B cell (primary cell): ENCODE results near the gene LTBP2. TPM values are rescaled to one million over a fixed set of nuclear protein-coding genes. Genes with fewer than 3 reads are reported as not detected.

Source experiments
- ATAC-seq: fragments of 200-7000 bp; cut with Tn5 transposase; one replicate; pipeline ENCODE4 v1.10.0; 2021; ENCODE audit warnings: low read depth, mild to moderate bottlenecking, moderate number of reproducible peaks, moderate library complexity
- CTCF ChIA-PET: fragments of 350-600 bp; sonication (Branson Sonifier 250); formaldehyde crosslinking; loops from one replicate; lab custom pipeline; 2021; ENCODE audit warnings: antibody characterized with exemption, inconsistent platforms; lab: Charles Lee
- POLR2A ChIA-PET: fragments of 350-600 bp; sonication (Branson Sonifier 250); formaldehyde crosslinking; loops from one replicate; lab custom pipeline; 2021; ENCODE audit warnings: antibody characterized with exemption; lab: Charles Lee
- DNase-seq: peaks from one replicate; pipeline ENCODE4 v3.0.0; 2013
- H2AFZ ChIP-seq: 2 replicates; pipeline ENCODE4 v1.6.1; 2012; ENCODE audit warnings: mild to moderate bottlenecking, low read depth, low read length; ENCODE audit not compliant: insufficient read depth, poor library complexity, severe bottlenecking
- H3K27ac ChIP-seq, 2 donors: 1 replicate in 1 of 2; 2 replicates in 1 of 2; pipeline ENCODE4 v1.5.1; 2012 to 2013; ENCODE audit warnings: low read length in 2 of 2, mild to moderate bottlenecking in 2 of 2, moderate library complexity in 1 of 2
- H3K27me3 ChIP-seq, 4 experiments: fragments of 200-600 bp in 1 of 4; sonication (generic) in 1 of 4; replicated peaks in 1 of 4; 1 replicate in 2 of 4; 2 replicates in 2 of 4; pipeline versions ENCODE4 v1.6.1 to v1.7.0; 2013 to 2016; ENCODE audit warnings: low read length in 3 of 4, mild to moderate bottlenecking in 2 of 4, mixed read lengths in 1 of 4, moderate library complexity in 1 of 4; ENCODE audit not compliant: insufficient read depth in 4 of 4, control insufficient read depth in 3 of 4; ENCODE audit errors: control extremely low read depth in 1 of 4
- H3K36me3 ChIP-seq, 2 experiments: replicated peaks in 1 of 2; 1 replicate in 1 of 2; 2 replicates in 1 of 2; pipeline versions ENCODE4 v1.6.1 to v1.7.1; 2013; ENCODE audit warnings: low read length in 1 of 2; ENCODE audit not compliant: insufficient read depth in 2 of 2, control insufficient read depth in 1 of 2; ENCODE audit errors: control extremely low read depth in 1 of 2, extremely low read depth in 1 of 2
- H3K4me1 ChIP-seq, 2 donors: fragments of 200-600 bp in 1 of 2; sonication (generic) in 1 of 2; 1 replicate in 1 of 2; 2 replicates in 1 of 2; pipeline versions ENCODE4 v1.5.1 to v1.6.1; 2013 to 2017; ENCODE audit warnings: low read length in 2 of 2; ENCODE audit not compliant: control insufficient read depth in 2 of 2, insufficient read depth in 2 of 2
- H3K4me2 ChIP-seq: replicated peaks from 2 replicates; pipeline ENCODE3; 2012; ENCODE audit warnings: mild to moderate bottlenecking, low read depth, low read length; ENCODE audit not compliant: poor library complexity, severe bottlenecking
- H3K4me3 ChIP-seq, 5 experiments: fragments of 200-600 bp in 1 of 5; sonication (generic) in 1 of 5; 1 replicate in 3 of 5; 2 replicates in 2 of 5; pipeline versions ENCODE4 v1.5.1 to v1.7.0; 2011 to 2016; ENCODE audit warnings: low read length in 4 of 5, mild to moderate bottlenecking in 4 of 5, low read depth in 2 of 5, control low read depth in 1 of 5, moderate library complexity in 1 of 5; ENCODE audit not compliant: insufficient read depth in 1 of 5; ENCODE audit errors: control extremely low read depth in 1 of 5, extremely low read depth in 1 of 5
- H3K79me2 ChIP-seq: fragments of 200-600 bp; sonication (generic); one replicate; pipeline ENCODE4 v1.6.0; 2016; ENCODE audit warnings: low read length; ENCODE audit not compliant: control insufficient read depth, insufficient read depth
- H3K9ac ChIP-seq: fragments of 200-600 bp; sonication (generic); 2 replicates; pipeline ENCODE4 v1.6.1; 2017; ENCODE audit warnings: mild to moderate bottlenecking, low read length, moderate library complexity
- H3K9me3 ChIP-seq, 3 donors: one replicate each; pipeline versions ENCODE4 v1.6.1 to v1.7.1; 2013; ENCODE audit warnings: low read length in 2 of 3; ENCODE audit not compliant: control insufficient read depth in 2 of 3, insufficient read depth in 1 of 3; ENCODE audit errors: control extremely low read depth in 1 of 3
- H4K20me1 ChIP-seq: 2 replicates; pipeline ENCODE4 v1.6.0; 2012; ENCODE audit warnings: mild to moderate bottlenecking, low read length; ENCODE audit not compliant: insufficient read depth, control insufficient read depth, poor library complexity, severe bottlenecking
- H3K27ac Mint-ChIP-seq: one replicate; pipeline ENCODE4 v1.8.0; 2021; ENCODE audit warnings: mixed read lengths
- H3K27me3 Mint-ChIP-seq: one replicate; pipeline ENCODE4 v1.8.0; 2021; ENCODE audit warnings: mixed read lengths
- H3K4me1 Mint-ChIP-seq: one replicate; pipeline ENCODE4 v1.8.0; 2021; ENCODE audit warnings: mixed read lengths
- H3K4me3 Mint-ChIP-seq: one replicate; pipeline ENCODE4 v1.8.0; 2021; ENCODE audit warnings: mixed read lengths
- H3K9me3 Mint-ChIP-seq: one replicate; pipeline ENCODE4 v1.8.0; 2022; ENCODE audit warnings: mixed read lengths; ENCODE audit not compliant: insufficient read depth
- EZH2 ChIP-seq: IDR thresholded peaks from 2 replicates; pipeline ENCODE4 v1.6.1; 2012; ENCODE audit warnings: borderline replicate concordance, low read depth, mild to moderate bottlenecking, moderate library complexity, low read length; ENCODE audit not compliant: insufficient read depth, poor library complexity, severe bottlenecking
- WGBS: methylation state at CpG from one replicate; pipeline ENCODE4 v1.1.5; 2013; ENCODE audit warnings: missing lambda C conversion rate; ENCODE audit not compliant: insufficient coverage; 5-methylcytosine and 5-hydroxymethylcytosine counted together
- intact Hi-C: fragments of 100-400 bp; cut with micrococcal nuclease; formaldehyde crosslinking; loops from one replicate; pipeline ENCODE4 v1.10.0; 2022
- polyA plus RNA-seq: library from polyadenylated mRNA; depleted of rRNA; stranded (reverse); fragments of >200 nt; gene quantifications from 2 replicates; pipeline ENCODE4 v1.2.3, GENCODE V29; 2012
- total RNA-seq, 2 donors: library from RNA; stranded (reverse); fragments of 120-200 nt in 1 of 2; gene quantifications; 1 replicate in 1 of 2; 2 replicates in 1 of 2; pipeline versions ENCODE4 v1.2.3 to v1.2.4, GENCODE V29; 2013 to 2022
- TF ChIP-seq, protein P1 (sequence below): fragments of 200-600 bp; IDR thresholded peaks from one replicate; pipeline ENCODE4 v1.8.0; 2022; ENCODE audit warnings: antibody characterized with exemption, mild to moderate bottlenecking

LTBP2 gene
- total and polyA plus RNA-seq, 2 donors (not counting 1 experiment from before 2014, with no cell fraction given): 0.12 to 0.22 TPM

DNA sequence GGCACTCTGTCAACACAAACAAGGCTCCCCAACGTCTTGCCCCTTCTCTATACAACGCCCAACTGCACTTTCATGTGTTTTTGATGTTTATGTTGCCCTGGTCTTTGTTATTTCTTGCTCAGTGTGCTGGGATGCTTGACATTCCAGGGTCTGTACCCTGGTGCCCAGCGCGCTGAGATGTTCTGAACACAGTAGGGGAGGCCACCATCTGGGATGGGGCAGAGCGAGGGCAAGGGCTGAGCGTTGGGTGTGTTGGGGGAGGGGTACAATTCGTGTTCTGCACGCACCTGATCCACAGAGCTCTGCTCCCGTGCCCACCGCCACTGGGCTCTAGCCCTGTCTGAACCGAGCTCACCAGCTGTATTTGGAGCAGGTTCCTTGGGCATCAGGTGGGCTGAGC lies 65.6 kb downstream of the LTBP2 start:
- no peaks in the 10 kb centered on the region for H3K4me1 Mint-ChIP-seq
- CTCF ChIA-PET: no interaction called here
- WGBS: 82% methylated on average over 10 of the region's 11 CpGs

DNA sequence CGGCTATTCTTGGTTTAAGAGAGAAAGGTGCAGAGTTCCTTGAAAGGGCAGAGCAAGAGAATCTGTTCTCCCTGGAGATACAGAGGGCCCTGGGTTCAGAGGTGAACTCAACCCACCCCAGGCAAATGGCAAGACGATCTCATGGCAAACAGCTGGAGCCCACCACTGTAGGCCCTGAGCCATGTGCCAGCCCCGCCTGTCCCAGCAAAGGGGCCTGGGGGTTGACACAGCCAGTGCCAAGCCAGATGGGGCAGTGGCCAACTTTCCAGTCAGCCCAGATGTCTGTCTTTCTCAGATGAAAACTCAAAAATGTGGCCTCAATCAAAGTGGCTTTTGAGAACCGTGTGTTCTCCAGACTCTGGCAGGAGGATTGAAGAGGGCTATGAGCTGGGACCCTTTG lies 66.7 kb downstream of the LTBP2 start:
- H3K4me3 ChIP-seq: no peak overlapping the region
- ChIA-PET CTCF (no interaction called here), POLR2A (no interaction called here)
- H3K79me2 ChIP-seq: no peaks in the 10 kb centered on the region
- H3K36me3 ChIP-seq: no peaks in the 10 kb centered on the region
- H3K9me3 Mint-ChIP-seq: no peaks in the 10 kb centered on the region
- no peaks in the 10 kb centered on the region for H3K9me3 ChIP-seq
- H2AFZ ChIP-seq: no peak overlapping the region
- H3K27ac ChIP-seq: no peak overlapping the region
- DNase-seq: no peak
- H3K27ac Mint-ChIP-seq: no peak overlapping the region
- no peaks in the 10 kb centered on the region for H3K4me1 ChIP-seq
- no peak overlapping the region for H3K9ac ChIP-seq
- no peaks in the 10 kb centered on the region for H4K20me1 ChIP-seq
- H3K27me3 Mint-ChIP-seq: peaks cover 15% of the 10 kb centered on the region
- no peak for ATAC-seq
- 96% methylated on average over 3 of the region's 4 CpGs for WGBS
- no peaks in the 10 kb centered on the region for H3K4me1 Mint-ChIP-seq
- no peak overlapping the region for H3K4me3 Mint-ChIP-seq
- TF ChIP-seq, protein P1, sequence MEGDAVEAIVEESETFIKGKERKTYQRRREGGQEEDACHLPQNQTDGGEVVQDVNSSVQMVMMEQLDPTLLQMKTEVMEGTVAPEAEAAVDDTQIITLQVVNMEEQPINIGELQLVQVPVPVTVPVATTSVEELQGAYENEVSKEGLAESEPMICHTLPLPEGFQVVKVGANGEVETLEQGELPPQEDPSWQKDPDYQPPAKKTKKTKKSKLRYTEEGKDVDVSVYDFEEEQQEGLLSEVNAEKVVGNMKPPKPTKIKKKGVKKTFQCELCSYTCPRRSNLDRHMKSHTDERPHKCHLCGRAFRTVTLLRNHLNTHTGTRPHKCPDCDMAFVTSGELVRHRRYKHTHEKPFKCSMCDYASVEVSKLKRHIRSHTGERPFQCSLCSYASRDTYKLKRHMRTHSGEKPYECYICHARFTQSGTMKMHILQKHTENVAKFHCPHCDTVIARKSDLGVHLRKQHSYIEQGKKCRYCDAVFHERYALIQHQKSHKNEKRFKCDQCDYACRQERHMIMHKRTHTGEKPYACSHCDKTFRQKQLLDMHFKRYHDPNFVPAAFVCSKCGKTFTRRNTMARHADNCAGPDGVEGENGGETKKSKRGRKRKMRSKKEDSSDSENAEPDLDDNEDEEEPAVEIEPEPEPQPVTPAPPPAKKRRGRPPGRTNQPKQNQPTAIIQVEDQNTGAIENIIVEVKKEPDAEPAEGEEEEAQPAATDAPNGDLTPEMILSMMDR: no peak
- intact Hi-C loops: no loop called here
- H3K4me2 ChIP-seq: no peak overlapping the region
- no peaks in the 10 kb centered on the region for H3K27me3 ChIP-seq

More for the DNA sequence above, 65.6 kb downstream of the LTBP2 start:
- H3K27me3 Mint-ChIP-seq: peaks cover 21% of the 10 kb centered on the region
- POLR2A ChIA-PET: no interaction called here
- H3K27ac ChIP-seq: no peak overlapping the region
- H3K9ac ChIP-seq: no peak overlapping the region
- H3K79me2 ChIP-seq: no peaks in the 10 kb centered on the region
- H3K4me1 ChIP-seq: no peaks in the 10 kb centered on the region
- no peaks in the 10 kb centered on the region for H3K27me3 ChIP-seq
- no peaks in the 10 kb centered on the region for H3K36me3 ChIP-seq
- TF ChIP-seq, protein P1: no peak
- no peak for TF ChIP-seq EZH2
- intact Hi-C loops: no loop called here
- H3K4me2 ChIP-seq: no peak overlapping the region
- H3K4me3 ChIP-seq: no peak overlapping the region
- H3K9me3 ChIP-seq: no peaks in the 10 kb centered on the region
- no peak overlapping the region for H3K27ac Mint-ChIP-seq
- no peak overlapping the region for H3K4me3 Mint-ChIP-seq
- DNase-seq: no peak
- no peak overlapping the region for H2AFZ ChIP-seq
- H3K9me3 Mint-ChIP-seq: no peaks in the 10 kb centered on the region
- ATAC-seq: no peak
- H4K20me1 ChIP-seq: no peaks in the 10 kb centered on the region
